22Rv1 (cell line): ENCODE data around the gene STAC3.

Experiments
- ZFX ChIP-seq: fragments of 450-650 bp; IDR thresholded peaks from 2 replicates; pipeline ENCODE4 v1.6.1; 2017; ENCODE audit warnings: antibody characterized with exemption, borderline replicate concordance
- TF ChIP-seq, protein P1 (sequence below): fragments of 450-650 bp; IDR thresholded peaks from 2 replicates; pipeline ENCODE4 v1.5.1; 2017; ENCODE audit warnings: mild to moderate bottlenecking

DNA sequence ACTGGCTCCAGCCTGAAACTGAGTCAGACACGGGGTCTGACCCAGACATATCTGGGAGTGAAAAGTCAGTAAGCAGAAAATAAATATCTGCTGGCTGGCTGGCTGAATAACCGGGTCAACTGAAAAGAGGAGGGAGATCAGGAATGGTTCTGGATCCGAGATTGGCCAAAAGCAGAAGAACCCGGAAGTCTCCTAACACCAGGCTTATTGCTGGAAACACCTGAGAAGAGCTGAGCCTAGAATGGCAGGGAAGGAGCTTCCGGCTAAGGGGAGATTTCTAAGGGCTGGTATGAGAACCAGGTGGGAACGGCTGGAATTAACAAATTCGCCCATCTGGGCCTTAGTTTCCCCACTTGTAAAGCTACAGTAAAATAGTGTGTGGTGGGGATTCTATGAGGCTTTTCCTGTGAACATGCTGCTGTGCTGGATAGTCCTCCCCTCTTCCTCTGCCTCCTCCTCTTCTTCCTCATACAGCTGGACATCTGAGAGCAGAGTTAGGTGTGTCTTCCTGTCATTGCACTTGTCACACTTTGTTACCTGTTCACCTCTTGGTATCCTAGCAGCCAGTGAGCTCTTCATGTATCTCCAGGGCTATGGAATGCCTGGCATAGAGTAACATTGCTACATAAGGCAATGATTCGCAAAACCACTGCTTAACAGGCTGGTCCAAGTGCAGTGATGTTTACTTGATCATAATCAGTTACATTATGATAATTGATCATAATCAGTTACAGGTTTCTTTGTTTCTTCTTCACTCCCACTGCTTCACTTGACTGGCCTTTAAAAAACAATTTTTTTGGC is 23.5 kb downstream of the STAC3 start:
- TF ChIP-seq ZFX: no peak
- TF ChIP-seq, protein P1, sequence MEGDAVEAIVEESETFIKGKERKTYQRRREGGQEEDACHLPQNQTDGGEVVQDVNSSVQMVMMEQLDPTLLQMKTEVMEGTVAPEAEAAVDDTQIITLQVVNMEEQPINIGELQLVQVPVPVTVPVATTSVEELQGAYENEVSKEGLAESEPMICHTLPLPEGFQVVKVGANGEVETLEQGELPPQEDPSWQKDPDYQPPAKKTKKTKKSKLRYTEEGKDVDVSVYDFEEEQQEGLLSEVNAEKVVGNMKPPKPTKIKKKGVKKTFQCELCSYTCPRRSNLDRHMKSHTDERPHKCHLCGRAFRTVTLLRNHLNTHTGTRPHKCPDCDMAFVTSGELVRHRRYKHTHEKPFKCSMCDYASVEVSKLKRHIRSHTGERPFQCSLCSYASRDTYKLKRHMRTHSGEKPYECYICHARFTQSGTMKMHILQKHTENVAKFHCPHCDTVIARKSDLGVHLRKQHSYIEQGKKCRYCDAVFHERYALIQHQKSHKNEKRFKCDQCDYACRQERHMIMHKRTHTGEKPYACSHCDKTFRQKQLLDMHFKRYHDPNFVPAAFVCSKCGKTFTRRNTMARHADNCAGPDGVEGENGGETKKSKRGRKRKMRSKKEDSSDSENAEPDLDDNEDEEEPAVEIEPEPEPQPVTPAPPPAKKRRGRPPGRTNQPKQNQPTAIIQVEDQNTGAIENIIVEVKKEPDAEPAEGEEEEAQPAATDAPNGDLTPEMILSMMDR: no peak
